ENCODE measurements around the gene HOMER2. TPM values are rescaled to one million over a fixed set of nuclear protein-coding genes. Genes with fewer than 3 reads are reported as not detected.
"Not testable (repeated sequence)": the region's sequence is repeated elsewhere in the genome, so short reads cannot be mapped to it uniquely, and the experiment has no call there.

The HOMER2 gene
- total and polyA plus RNA-seq, 2 donors (not counting 3 experiments of a cell fraction or from before 2014, with no cell fraction given) = 0.60 to 0.68 TPM

DNA sequence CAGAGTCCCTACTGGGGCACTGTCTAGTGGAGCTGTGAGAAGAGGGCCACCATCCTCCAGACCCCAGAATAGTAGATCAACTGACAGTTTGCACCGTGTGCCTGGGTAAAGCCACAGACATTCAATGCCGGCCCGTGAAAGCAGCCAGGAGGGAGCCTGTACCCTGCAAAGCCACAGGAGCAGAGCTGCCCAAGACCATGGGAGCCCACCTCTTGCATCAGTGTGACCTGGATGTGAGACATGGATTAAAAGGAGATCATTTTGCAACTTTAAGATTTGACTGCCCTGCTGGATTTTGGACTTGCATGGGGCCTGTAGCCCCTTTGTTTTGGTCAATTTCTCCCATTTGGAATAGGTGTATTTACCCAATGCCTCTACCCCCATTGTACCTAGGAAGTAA is 86.5 kb downstream of the HOMER2 start:
- H3K9ac ChIP-seq (replicated peaks; ENCODE audit: extremely low read depth, insufficient read depth, low read length); dilution Hi-C loops (cut with MboI; ENCODE audit: extremely low pct_ligation_motif_present, low sequenced_read_pairs); BruUV-seq (replicated peaks); H3K9me3 ChIP-seq (replicated peaks; ENCODE audit: control insufficient read depth, insufficient read depth, low read length); CTCF ChIA-PET; H3K36me3 ChIP-seq (ENCODE audit: control insufficient read depth in 2 of 2, extremely low read depth in 1 of 2, insufficient read depth in 2 of 2, low read length in 2 of 2); FAIRE-seq; H3K4me1 ChIP-seq (ENCODE audit: control insufficient read depth, extremely low read depth, insufficient read depth, low read length); H3K4me2 ChIP-seq (ENCODE audit: insufficient read depth, low read length); intact Hi-C loops (cut with micrococcal nuclease); H3K4me3 ChIP-seq (replicated peaks in 1 of 3; ENCODE audit: insufficient read depth in 1 of 3, low read depth in 1 of 3, low read length in 3 of 3); DNase-seq (ENCODE audit: low read depth, low spot score); H4K20me1 ChIP-seq (replicated peaks; ENCODE audit: control insufficient read depth, extremely low read depth, insufficient read depth, low read length); H3K27ac ChIP-seq (ENCODE audit: insufficient read depth, low read depth, low read length); POLR2A ChIA-PET; H3K9me1 ChIP-seq (replicated peaks; ENCODE audit: control insufficient read depth, extremely low read depth, insufficient read depth, low read length); H3K27me3 ChIP-seq (ENCODE audit: control insufficient read depth in 2 of 2, insufficient read depth in 2 of 2, low read length in 2 of 2); H2AFZ ChIP-seq (ENCODE audit: low read depth, low read length); H3K79me2 ChIP-seq (ENCODE audit: control insufficient read depth, insufficient read depth, low read length): not testable (repeated sequence)

DNA sequence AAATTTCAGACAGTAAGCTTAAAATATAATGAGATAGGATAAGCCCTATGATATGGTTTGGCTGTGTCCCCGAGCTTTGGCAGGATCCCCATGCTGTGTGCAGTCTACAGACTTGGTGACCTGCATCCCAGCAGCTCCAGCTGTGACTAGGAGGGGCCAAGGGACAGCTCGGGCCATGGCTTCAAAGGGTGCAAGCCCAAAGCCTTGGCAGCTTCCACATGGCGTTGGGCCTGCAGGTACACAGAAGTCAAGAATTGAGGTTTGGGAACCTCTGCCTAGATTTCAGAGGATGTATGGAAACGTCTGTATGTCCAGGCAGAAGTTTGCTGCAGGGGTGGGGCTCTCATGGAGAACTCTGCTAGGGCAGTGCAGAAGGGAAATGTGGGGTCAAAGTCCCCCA is 86.9 kb downstream of the HOMER2 start:
- H3K4me3 ChIP-seq (replicated peaks in 1 of 3; ENCODE audit: insufficient read depth in 1 of 3, low read depth in 1 of 3, low read length in 3 of 3); H3K9me3 ChIP-seq (replicated peaks; ENCODE audit: control insufficient read depth, insufficient read depth, low read length); BruUV-seq (replicated peaks); H3K9ac ChIP-seq (replicated peaks; ENCODE audit: extremely low read depth, insufficient read depth, low read length); POLR2A ChIA-PET; FAIRE-seq; intact Hi-C loops (cut with micrococcal nuclease); H3K9me1 ChIP-seq (replicated peaks; ENCODE audit: control insufficient read depth, extremely low read depth, insufficient read depth, low read length); H4K20me1 ChIP-seq (replicated peaks; ENCODE audit: control insufficient read depth, extremely low read depth, insufficient read depth, low read length); H3K27ac ChIP-seq (ENCODE audit: insufficient read depth, low read depth, low read length); H2AFZ ChIP-seq (ENCODE audit: low read depth, low read length); H3K4me1 ChIP-seq (ENCODE audit: control insufficient read depth, extremely low read depth, insufficient read depth, low read length); H3K79me2 ChIP-seq (ENCODE audit: control insufficient read depth, insufficient read depth, low read length); CTCF ChIA-PET; dilution Hi-C loops (cut with MboI; ENCODE audit: extremely low pct_ligation_motif_present, low sequenced_read_pairs); H3K27me3 ChIP-seq (ENCODE audit: control insufficient read depth in 2 of 2, insufficient read depth in 2 of 2, low read length in 2 of 2); DNase-seq (ENCODE audit: low read depth, low spot score); H3K36me3 ChIP-seq (ENCODE audit: control insufficient read depth in 2 of 2, extremely low read depth in 1 of 2, insufficient read depth in 2 of 2, low read length in 2 of 2); H3K4me2 ChIP-seq (ENCODE audit: insufficient read depth, low read length): not testable (repeated sequence)

DNA sequence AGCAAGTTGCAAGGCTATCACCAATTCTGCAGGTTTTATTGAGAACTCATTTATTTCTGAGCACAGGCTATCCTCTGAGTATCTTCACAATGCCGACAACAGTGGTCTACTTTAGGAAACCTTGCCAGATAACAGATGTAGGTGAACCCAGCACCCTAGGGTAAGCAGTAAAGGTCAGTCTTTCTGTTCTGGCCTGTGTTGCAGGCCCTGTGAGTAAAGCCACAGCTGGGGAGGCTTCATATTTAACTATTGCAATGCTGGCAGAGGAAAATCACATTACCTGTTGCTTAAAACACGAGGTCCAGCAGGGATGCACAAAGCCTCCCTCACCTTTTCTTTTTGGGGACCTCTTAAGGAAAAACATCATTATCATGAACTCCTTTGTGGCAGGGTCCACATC is 87.6 kb downstream of the HOMER2 start:
- intact Hi-C loops (cut with micrococcal nuclease) (no loop called here), dilution Hi-C loops (cut with MboI; ENCODE audit: extremely low pct_ligation_motif_present, low sequenced_read_pairs) (no loop called here)
- Histone ChIP-seq H4K20me1 (replicated peaks; ENCODE audit: control insufficient read depth, extremely low read depth, insufficient read depth, low read length) (no peaks in the 10 kb centered on the region), H3K79me2 (ENCODE audit: control insufficient read depth, insufficient read depth, low read length) (no peaks in the 10 kb centered on the region), H3K9me3 (replicated peaks; ENCODE audit: control insufficient read depth, insufficient read depth, low read length) (no peaks in the 10 kb centered on the region), H2AFZ (ENCODE audit: low read depth, low read length) (no peak overlapping the region), H3K4me3 (replicated peaks in 1 of 3; ENCODE audit: insufficient read depth in 1 of 3, low read depth in 1 of 3, low read length in 3 of 3) (no peak overlapping the region), H3K9ac (replicated peaks; ENCODE audit: extremely low read depth, insufficient read depth, low read length) (no peak overlapping the region), H3K9me1 (replicated peaks; ENCODE audit: control insufficient read depth, extremely low read depth, insufficient read depth, low read length) (no peaks in the 10 kb centered on the region), H3K4me1 (ENCODE audit: control insufficient read depth, extremely low read depth, insufficient read depth, low read length) (no peaks in the 10 kb centered on the region), H3K27ac (ENCODE audit: insufficient read depth, low read depth, low read length) (no peak overlapping the region), H3K36me3 (ENCODE audit: control insufficient read depth in 2 of 2, extremely low read depth in 1 of 2, insufficient read depth in 2 of 2, low read length in 2 of 2) (no peaks in the 10 kb centered on the region), H3K27me3 (ENCODE audit: control insufficient read depth in 2 of 2, insufficient read depth in 2 of 2, low read length in 2 of 2) (no peaks in the 10 kb centered on the region), H3K4me2 (ENCODE audit: insufficient read depth, low read length) (no peak overlapping the region)
- no TSS peak for BruUV-seq (replicated peaks)
- DNase-seq (ENCODE audit: low read depth, low spot score) (no peak), FAIRE-seq (no peak)
- TF ChIP-seq JUN (IDR thresholded peaks at IDR 0.05; ENCODE audit: borderline replicate concordance, insufficient read depth, insufficient read length, low read depth) = no peak
- TF ChIP-seq POLR2A (IDR thresholded peaks at IDR 0.05; ENCODE audit: low read depth, low read length) = no peak
- TF ChIP-seq POLR2AphosphoS5 (IDR thresholded peaks at IDR 0.05; ENCODE audit: insufficient read depth, low read depth, low read length) = no peak
- TF ChIP-seq, protein P1, sequence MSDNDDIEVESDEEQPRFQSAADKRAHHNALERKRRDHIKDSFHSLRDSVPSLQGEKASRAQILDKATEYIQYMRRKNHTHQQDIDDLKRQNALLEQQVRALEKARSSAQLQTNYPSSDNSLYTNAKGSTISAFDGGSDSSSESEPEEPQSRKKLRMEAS (IDR thresholded peaks at IDR 0.05; ENCODE audit: insufficient read depth, insufficient read length) = no peak
- POLR2A ChIA-PET = no interaction called here
- CTCF ChIA-PET = no interaction called here

Data from endothelial cell of umbilical vein (primary cell).